ENCODE measurements around the gene ARHGEF28.

The ARHGEF28 gene

GRCh38 chr5:73968246-73968645 is 342.2 kb downstream of the ARHGEF28 start:
- Histone ChIP-seq H3K27ac (no peak overlapping the region), H3K4me3 (no peak overlapping the region)
- no peak for DNase-seq (ENCODE audit: low spot score)
- no peak for TF ChIP-seq CTCF (IDR thresholded peaks at IDR 0.05)

GRCh38 chr5:73968729-73969128 is 342.7 kb downstream of the ARHGEF28 start:
- TF ChIP-seq CTCF (IDR thresholded peaks at IDR 0.05): no peak
- Histone ChIP-seq H3K4me3 (no peak overlapping the region), H3K27ac (no peak overlapping the region)
- DNase-seq (ENCODE audit: low spot score): no peak

- no peak overlapping the region for H3K27ac ChIP-seq
- TF ChIP-seq CTCF (IDR thresholded peaks at IDR 0.05): no peak
- no peak overlapping the region for H3K4me3 ChIP-seq
- DNase-seq (ENCODE audit: low spot score): no peak
Measured at GRCh38 chr5:73969195-73970036, 343.4 kb downstream of the ARHGEF28 start.

- H3K4me3 ChIP-seq: no peak overlapping the region
- H3K27ac ChIP-seq: no peak overlapping the region
- TF ChIP-seq CTCF (IDR thresholded peaks at IDR 0.05): no peak
- DNase-seq (ENCODE audit: low spot score): no peak
Measured at GRCh38 chr5:73971326-73971725, 345.3 kb downstream of the ARHGEF28 start.

GRCh38 chr5:73973135-73973534 is 347.1 kb downstream of the ARHGEF28 start:
- H3K27ac ChIP-seq: no peak overlapping the region
- H3K4me3 ChIP-seq: no peak overlapping the region
- no peak for DNase-seq (ENCODE audit: low spot score)
- no peak for TF ChIP-seq CTCF (IDR thresholded peaks at IDR 0.05)

- Histone ChIP-seq H3K4me3 (no peak overlapping the region), H3K27ac (peak overlapping the region in 1 of 2 donors; percentile 14)
- no peak for DNase-seq (ENCODE audit: low spot score)
- no peak for TF ChIP-seq CTCF (IDR thresholded peaks at IDR 0.05)
Measured at GRCh38 chr5:73974871-73975360, 348.9 kb downstream of the ARHGEF28 start.

GRCh38 chr5:73975845-73976244 is 349.8 kb downstream of the ARHGEF28 start:
- H3K27ac ChIP-seq: no peak overlapping the region
- TF ChIP-seq CTCF (IDR thresholded peaks at IDR 0.05): no peak
- DNase-seq (ENCODE audit: low spot score): no peak
- no peak overlapping the region for H3K4me3 ChIP-seq

Data from coronary artery (tissue), 2 donors.